Adrenal gland (tissue), 12 donors: ENCODE data around the gene KCNK15. TPM values are rescaled to one million over a fixed set of nuclear protein-coding genes. Genes with fewer than 3 reads are reported as not detected.
A peak's percentile ranks its signal among the peaks of the same experiment; 100 is the strongest.

Experiments used
- DNase-seq, 7 donors: peaks; one replicate each; pipeline ENCODE4 v3.0.0-alpha.2; 2019 to 2020
- H3K27ac ChIP-seq, 5 donors: fragments of 200-600 bp; sonication (generic) in 4 of 5; 1 replicate in 3 of 5; 2 replicates in 2 of 5; pipeline versions ENCODE4 v1.5.1 to v1.8.0; 2016 to 2020; ENCODE audit warnings: mild to moderate bottlenecking in 1 of 5
- H3K27me3 ChIP-seq: fragments of 200-600 bp; 2 replicates; pipeline ENCODE4 v1.8.0; 2021
- H3K36me3 ChIP-seq, 2 donors: fragments of 200-600 bp; replicated peaks in 1 of 2; 1 replicate in 1 of 2; 2 replicates in 1 of 2; pipeline versions ENCODE4 v1.5.1 to v1.8.0; 2018 to 2022
- H3K4me1 ChIP-seq, 2 donors: fragments of 200-600 bp; replicated peaks in 1 of 2; 1 replicate in 1 of 2; 2 replicates in 1 of 2; pipeline versions ENCODE4 v1.5.1 to v1.8.0; 2018 to 2021
- H3K4me3 ChIP-seq, 4 donors: fragments of 200-600 bp; sonication (generic) in 3 of 4; one replicate each; pipeline ENCODE4 v1.5.1; 2016 to 2018
- H3K9me3 ChIP-seq, 3 donors: fragments of 200-600 bp; sonication (generic) in 1 of 3; replicated peaks in 1 of 3; 1 replicate in 2 of 3; 2 replicates in 1 of 3; pipeline versions ENCODE4 v1.5.1 to v1.8.0; 2016 to 2021
- CTCF ChIP-seq, 6 experiments: fragments of 450-650 bp in 4 of 6; fragments of 200-600 bp in 2 of 6; sonication (generic) in 1 of 6; IDR thresholded peaks; 1 replicate in 5 of 6; 2 replicates in 1 of 6; pipeline versions ENCODE4 v1.5.1 to v1.8.0; 2016 to 2021; ENCODE audit warnings: antibody characterized with exemption in 6 of 6, mild to moderate bottlenecking in 2 of 6, moderate library complexity in 1 of 6
- POLR2A ChIP-seq, 2 donors: fragments of 450-650 bp; IDR thresholded peaks; one replicate each; pipeline ENCODE4 v1.6.1; 2017; ENCODE audit warnings: antibody characterized with exemption in 2 of 2, mild to moderate bottlenecking in 2 of 2, moderate library complexity in 1 of 2
- WGBS, 4 donors: extraction: QIAGEN DNeasy Blood & Tissue Kit in 2 of 4; methylation state at CpG; one replicate each; pipeline versions ENCODE4 v1.1.5 to v1.1.7; 2013 to 2017; 5-methylcytosine and 5-hydroxymethylcytosine counted together
- intact Hi-C, 2 donors: fragments of 100-400 bp; cut with DNase I; formaldehyde crosslinking; loops; one replicate each; pipeline versions ENCODE4 v1.14.1 to v1.15.0; 2022 to 2023
- polyA plus RNA-seq, 3 donors: library from polyadenylated mRNA; stranded (reverse); fragments of 200-250 nt in 2 of 3; fragments of 350-450 nt in 1 of 3; fragmentation: Illumina TruSeq in 1 of 3; extraction: RNeasy Lipid Tissue Mini Kit (QIAGEN cat#74804) in 1 of 3; gene quantifications; one replicate each; pipeline ENCODE4 v1.2.3, GENCODE V29; 2013 to 2014
- total RNA-seq, 9 donors: library from RNA; depleted of rRNA in 4 of 9; stranded (reverse); fragments of >200 nt in 4 of 9; fragments of 120-200 nt in 1 of 9; fragmentation: NEBNext Ultra II Directional in 1 of 9; extraction: Animal tissue kit (Norgen Biotek cat#: 25700) in 1 of 9; gene quantifications; one replicate each; pipeline versions ENCODE4 v1.1.0 to v1.2.4, GENCODE V29; 2013 to 2023
- donor health status: healthy with polysubstance abuse.
- donor health status: Bipolar disorder and iron deficiency.
- donor health status: DM: yes; HTN: yes; CAD: no.
- donor health status: DM: no; HTN: no; CAD: no.
- donor health status: DM: no; HTN: no; CAD: no.
- donor health status: DM: yes; HTN: yes; CAD: no.

KCNK15 gene
- total and polyA plus RNA-seq, 12 donors = 0.42 to 11.0 (median 1.4) TPM

GRCh38 chr20:44711237-44711636 lies 34.4 kb upstream of the KCNK15 start:
- H3K27me3 ChIP-seq = no peaks in the 10 kb centered on the region
- H3K36me3 ChIP-seq = no peaks in the 10 kb centered on the region
- H3K4me3 ChIP-seq = no peak overlapping the region
- WGBS, 4 donors = 91 to 94% (median 93%) methylated on average over 3 to 8 of the region's 8 CpGs
- H3K27ac ChIP-seq = no peak overlapping the region
- DNase-seq = no peak
- no peaks in the 10 kb centered on the region for H3K9me3 ChIP-seq
- peaks cover 21 to 22% of the 10 kb centered on the region in 2 donors for H3K4me1 ChIP-seq
- TF ChIP-seq POLR2A (IDR thresholded peaks at IDR 0.05) (no peak), CTCF (IDR thresholded peaks at IDR 0.05) (no peak)
- intact Hi-C loops = no loop called here

DNA sequence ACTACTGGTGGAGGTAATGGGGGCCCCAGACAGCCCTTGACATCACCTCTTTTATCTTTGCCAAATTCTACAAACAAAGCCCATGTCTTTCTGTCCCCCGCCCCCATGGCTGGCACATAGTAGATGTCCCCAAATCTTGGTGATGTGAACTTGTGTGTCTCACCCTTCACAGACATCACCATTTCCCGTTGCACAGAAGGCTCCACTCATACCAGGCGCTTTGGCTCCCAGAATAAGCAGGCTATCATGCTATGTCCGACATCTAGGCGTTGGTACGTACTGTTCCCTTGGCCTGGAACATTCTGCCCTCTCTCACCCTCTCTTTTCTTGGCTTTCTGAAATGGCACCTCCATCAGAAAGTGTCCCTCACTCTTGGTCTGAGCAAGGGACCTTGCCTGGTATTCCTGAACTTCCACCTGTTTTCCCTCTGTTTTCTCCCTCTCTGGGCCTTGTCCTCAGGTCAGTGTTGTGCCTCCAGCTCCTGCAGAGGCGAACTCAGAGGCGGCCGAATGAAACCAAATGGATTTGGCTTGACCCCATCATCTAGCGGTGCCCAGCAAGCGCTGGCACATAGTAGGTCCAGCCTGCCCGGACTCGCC lies 31.5 kb upstream of the KCNK15 start:
- Histone ChIP-seq H3K27ac (peak overlapping the region in 3 of 5 donors; percentile 61 to 82 (median 78)), H3K4me1 (peaks cover 23 to 24% of the 10 kb centered on the region in 2 donors), H3K9me3 (no peaks in the 10 kb centered on the region), H3K36me3 (no peaks in the 10 kb centered on the region), H3K4me3 (peak overlapping the region in 1 of 4 donors; percentile 4), H3K27me3 (no peaks in the 10 kb centered on the region)
- peak in 1 of 7 donors; percentile 19 for DNase-seq
- WGBS, 4 donors = 38 to 47% (median 41%) methylated on average over 13 of the region's 13 CpGs
- TF ChIP-seq POLR2A (IDR thresholded peaks at IDR 0.05) = no peak
- no peak for TF ChIP-seq CTCF (IDR thresholded peaks at IDR 0.05)
- intact Hi-C loops = no loop called here

GRCh38 chr20:44714701-44715498 lies 30.8 kb upstream of the KCNK15 start, which contains the start of gene CCN5:
TSS of gene CCN5 (plus strand) at chr20:44715369. CDS start at chr20:44715391, 22 bp downstream.
- peaks cover 27 to 29% of the 10 kb centered on the region in 2 donors for H3K4me1 ChIP-seq
- H3K9me3 ChIP-seq = no peaks in the 10 kb centered on the region
- peak within 1 kb of the TSS in 3 of 5 donors; percentile 61 to 82 (median 78) for H3K27ac ChIP-seq
- H3K27me3 ChIP-seq = no peaks in the 10 kb centered on the region
- no peaks in the 10 kb centered on the region for H3K36me3 ChIP-seq
- intact Hi-C loops = no loop called here
- TF ChIP-seq CTCF (IDR thresholded peaks at IDR 0.05) = no peak
- TF ChIP-seq POLR2A (IDR thresholded peaks at IDR 0.05) = no peak
- peak within 1 kb of the TSS in 1 of 4 donors; percentile 4 for H3K4me3 ChIP-seq
- 29 to 40% (median 31%) methylated on average over 20 to 28 of the region's 28 CpGs for WGBS, 4 donors
- peak; percentile 85 to 94 (median 92) for DNase-seq

DNA sequence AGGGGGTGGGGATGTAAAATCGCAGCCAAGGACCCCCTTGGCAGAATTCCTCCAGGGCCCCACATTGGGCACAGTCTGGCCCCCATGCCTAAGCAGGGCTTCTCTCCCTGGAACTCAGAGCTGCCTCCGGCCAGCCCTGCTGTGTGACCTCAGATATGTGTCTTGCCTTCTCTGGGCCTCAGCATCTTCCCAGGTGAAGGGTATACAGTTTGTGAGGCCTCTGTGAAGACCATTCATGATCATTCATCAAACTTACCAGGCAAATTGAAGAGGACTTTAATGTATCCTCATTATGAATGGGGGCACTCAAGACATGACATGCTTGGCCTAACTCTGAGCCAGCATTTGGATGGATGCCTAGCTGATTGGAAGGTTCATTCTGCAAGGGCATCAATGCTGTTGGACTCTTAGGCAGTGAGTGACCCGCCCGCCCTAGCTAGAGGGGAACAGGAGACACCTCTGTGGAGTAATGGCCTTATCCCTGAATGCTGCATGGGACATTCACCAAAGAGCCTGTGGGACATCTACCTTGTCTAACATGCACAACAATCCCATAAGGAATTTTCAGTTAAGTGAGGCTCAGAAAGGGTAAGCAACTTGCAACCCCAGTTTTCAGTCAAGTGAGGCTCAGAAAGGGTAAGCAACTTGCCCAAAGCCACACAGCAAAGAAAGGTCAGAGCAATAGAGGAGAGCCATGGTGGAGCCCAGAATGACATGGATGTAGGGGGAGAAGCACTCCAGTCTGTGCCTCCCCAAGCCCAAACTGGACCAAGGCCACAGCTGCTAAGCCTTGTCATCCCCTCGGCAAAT lies 30.0 kb upstream of the KCNK15 start:
- H3K27ac ChIP-seq = peak overlapping the region in 3 of 5 donors; percentile 61 to 82 (median 78)
- H3K27me3 ChIP-seq = no peaks in the 10 kb centered on the region
- DNase-seq = peak in 2 of 7 donors; percentile 7 to 56
- no peaks in the 10 kb centered on the region for H3K9me3 ChIP-seq
- peak overlapping the region in 1 of 4 donors; percentile 4 for H3K4me3 ChIP-seq
- intact Hi-C loops = no loop called here
- no peak for TF ChIP-seq POLR2A (IDR thresholded peaks at IDR 0.05)
- no peak for TF ChIP-seq CTCF (IDR thresholded peaks at IDR 0.05)
- WGBS, 4 donors = 49 to 79% (median 61%) methylated on average over 3 to 5 of the region's 5 CpGs
- H3K36me3 ChIP-seq = no peaks in the 10 kb centered on the region
- H3K4me1 ChIP-seq = peaks cover 35 to 38% of the 10 kb centered on the region in 2 donors
